ENCODE measurements around the gene MFSD1. TPM values are rescaled to one million over a fixed set of nuclear protein-coding genes. Genes with fewer than 3 reads are reported as not detected.
A peak's percentile ranks its signal among the peaks of the same experiment; 100 is the strongest.

Gene MFSD1
- total RNA-seq, 1 experiment from 2014 or later: 45.3 TPM

- H4K20me1 ChIP-seq (ENCODE audit: low read length): no peaks in the 10 kb centered on the region
- no peak overlapping the region for H2AFZ ChIP-seq (ENCODE audit: low read length)
- TF ChIP-seq EZH2phosphoT487 (IDR thresholded peaks at IDR 0.05; ENCODE audit: borderline replicate concordance, low read length) (no peak), EZH2 (IDR thresholded peaks at IDR 0.05; ENCODE audit: low read length, unreplicated experiment) (no peak), CTCF (conservative IDR thresholded peaks at IDR 0.05; ENCODE audit: low read depth, low read length) (no peak)
- no peaks in the 10 kb centered on the region for H3K9me2 ChIP-seq (replicated peaks; ENCODE audit: low read length)
- no peaks in the 10 kb centered on the region for H3K79me2 ChIP-seq (ENCODE audit: low read length)
- DNase-seq (no peak), ATAC-seq (peak; percentile 27)
- H3K27ac ChIP-seq (ENCODE audit: low read length): peak overlapping the region; percentile 53
- H3K27me3 ChIP-seq (ENCODE audit: low read length): no peaks in the 10 kb centered on the region
- CTCF ChIA-PET: no interaction called here
- H3K9ac ChIP-seq (ENCODE audit: low read length): no peak overlapping the region
- H3K4me1 ChIP-seq (ENCODE audit: insufficient read depth, low read length): peaks cover 12% of the 10 kb centered on the region
- H3K9me3 ChIP-seq (ENCODE audit: low read length): no peaks in the 10 kb centered on the region
- no peak overlapping the region for H3K4me2 ChIP-seq (ENCODE audit: low read length)
- intact Hi-C loops (cut with micrococcal nuclease): no loop called here
- H3K4me3 ChIP-seq (ENCODE audit: low read length): no peak overlapping the region
- POLR2A ChIA-PET (ENCODE audit: unreplicated experiment): no interaction called here
- BruUV-seq (replicated peaks): no TSS peak
- H3K36me3 ChIP-seq (ENCODE audit: low read depth, low read length): peaks cover 9% of the 10 kb centered on the region; the same call in 1 of the 2 replicates
- no peaks in the 10 kb centered on the region for H3F3A ChIP-seq (ENCODE audit: low read length, unreplicated experiment)
Measured at GRCh38 chr3:158781849-158782248, 20.0 kb upstream of the MFSD1 start.

- no peak overlapping the region for H2AFZ ChIP-seq (ENCODE audit: low read length)
- ATAC-seq (no peak), DNase-seq (no peak)
- H3K27me3 ChIP-seq (ENCODE audit: low read length): no peaks in the 10 kb centered on the region
- H3K4me2 ChIP-seq (ENCODE audit: low read length): no peak overlapping the region
- TF ChIP-seq EZH2 (IDR thresholded peaks at IDR 0.05; ENCODE audit: low read length, unreplicated experiment): no peak
- TF ChIP-seq CTCF (conservative IDR thresholded peaks at IDR 0.05; ENCODE audit: low read depth, low read length): no peak
- TF ChIP-seq EZH2phosphoT487 (IDR thresholded peaks at IDR 0.05; ENCODE audit: borderline replicate concordance, low read length): no peak
- CTCF ChIA-PET: no interaction called here
- intact Hi-C loops (cut with micrococcal nuclease): no loop called here
- no peak overlapping the region for H3K9ac ChIP-seq (ENCODE audit: low read length)
- H3K36me3 ChIP-seq (ENCODE audit: low read depth, low read length): peaks cover 14% of the 10 kb centered on the region; the same call in 1 of the 2 replicates
- POLR2A ChIA-PET (ENCODE audit: unreplicated experiment): no interaction called here
- peak overlapping the region; percentile 53 for H3K27ac ChIP-seq (ENCODE audit: low read length)
- H3K79me2 ChIP-seq (ENCODE audit: low read length): no peaks in the 10 kb centered on the region
- no TSS peak for BruUV-seq (replicated peaks)
- H3F3A ChIP-seq (ENCODE audit: low read length, unreplicated experiment): no peaks in the 10 kb centered on the region
- H4K20me1 ChIP-seq (ENCODE audit: low read length): no peaks in the 10 kb centered on the region
- H3K4me3 ChIP-seq (ENCODE audit: low read length): no peak overlapping the region
- no peaks in the 10 kb centered on the region for H3K9me3 ChIP-seq (ENCODE audit: low read length)
- H3K9me2 ChIP-seq (replicated peaks; ENCODE audit: low read length): no peaks in the 10 kb centered on the region
- peaks cover 12% of the 10 kb centered on the region for H3K4me1 ChIP-seq (ENCODE audit: insufficient read depth, low read length)
Measured at GRCh38 chr3:158782283-158782989, 19.4 kb upstream of the MFSD1 start.

GRCh38 chr3:158783051-158783450, 18.8 kb upstream of the MFSD1 start:
- ATAC-seq: no peak
- Histone ChIP-seq H3K4me1 (ENCODE audit: insufficient read depth, low read length) (peaks cover 14% of the 10 kb centered on the region), H2AFZ (ENCODE audit: low read length) (no peak overlapping the region), H3K79me2 (ENCODE audit: low read length) (no peaks in the 10 kb centered on the region), H3F3A (ENCODE audit: low read length, unreplicated experiment) (no peaks in the 10 kb centered on the region), H4K20me1 (ENCODE audit: low read length) (no peaks in the 10 kb centered on the region), H3K4me2 (ENCODE audit: low read length) (no peak overlapping the region), H3K9me2 (replicated peaks; ENCODE audit: low read length) (no peaks in the 10 kb centered on the region), H3K9me3 (ENCODE audit: low read length) (no peaks in the 10 kb centered on the region), H3K27me3 (ENCODE audit: low read length) (no peaks in the 10 kb centered on the region), H3K9ac (ENCODE audit: low read length) (no peak overlapping the region), H3K4me3 (ENCODE audit: low read length) (no peak overlapping the region), H3K27ac (ENCODE audit: low read length) (no peak overlapping the region), H3K36me3 (ENCODE audit: low read depth, low read length) (peaks cover 14% of the 10 kb centered on the region; the same call in 1 of the 2 replicates)
- BruUV-seq (replicated peaks): no TSS peak
- intact Hi-C loops (cut with micrococcal nuclease): no loop called here
- no peak for DNase-seq
- no peak for TF ChIP-seq EZH2 (IDR thresholded peaks at IDR 0.05; ENCODE audit: low read length, unreplicated experiment)
- TF ChIP-seq EZH2phosphoT487 (IDR thresholded peaks at IDR 0.05; ENCODE audit: borderline replicate concordance, low read length): no peak
- no peak for TF ChIP-seq CTCF (conservative IDR thresholded peaks at IDR 0.05; ENCODE audit: low read depth, low read length)
- POLR2A ChIA-PET (ENCODE audit: unreplicated experiment): no interaction called here
- CTCF ChIA-PET: no interaction called here
